Endothelial cell of umbilical vein (primary cell): ENCODE measurements around the gene CDKN3.

ENCODE experiments used
- EZH2 ChIP-seq: IDR thresholded peaks from 2 replicates; pipeline ENCODE4 v1.6.1; 2012; ENCODE audit warnings: borderline replicate concordance, low read depth, mild to moderate bottlenecking, moderate library complexity, low read length, inconsistent platforms; ENCODE audit not compliant: severe bottlenecking
- GATA2 ChIP-seq: IDR thresholded peaks from 2 replicates; pipeline ENCODE4 v1.7.0; 2011; ENCODE audit warnings: low read depth, mild to moderate bottlenecking, moderate library complexity, mixed read lengths, low read length; ENCODE audit not compliant: insufficient read length, insufficient read depth
- MYC ChIP-seq: IDR thresholded peaks from one replicate; pipeline ENCODE4 v1.6.1; 2011; ENCODE audit warnings: mild to moderate bottlenecking, low read depth, low read length
- POLR2A ChIP-seq: IDR thresholded peaks from 2 replicates; pipeline ENCODE4 v1.6.1; 2012; ENCODE audit warnings: low read depth, mild to moderate bottlenecking, control low read depth, low read length
- POLR2AphosphoS5 ChIP-seq: IDR thresholded peaks from 2 replicates; pipeline ENCODE4 v1.6.1; 2012; ENCODE audit warnings: low read depth, mild to moderate bottlenecking, control low read depth, low read length, moderate library complexity; ENCODE audit not compliant: insufficient read depth
- TF ChIP-seq, protein P1 (sequence below), 2 donors: IDR thresholded peaks; 1 replicate in 1 of 2; 2 replicates in 1 of 2; pipeline ENCODE4 v1.5.1; 2011; ENCODE audit warnings: low read length in 2 of 2, mild to moderate bottlenecking in 2 of 2, moderate library complexity in 2 of 2, control low read depth in 1 of 2, inconsistent platforms in 1 of 2, low read depth in 1 of 2; ENCODE audit not compliant: insufficient read depth in 1 of 2; ENCODE audit errors: extremely low read depth in 1 of 2
- TF ChIP-seq, protein P2 (sequence below): IDR thresholded peaks from 2 replicates; pipeline ENCODE4 v1.6.1; 2011; ENCODE audit not compliant: insufficient read depth, insufficient read length

DNA sequence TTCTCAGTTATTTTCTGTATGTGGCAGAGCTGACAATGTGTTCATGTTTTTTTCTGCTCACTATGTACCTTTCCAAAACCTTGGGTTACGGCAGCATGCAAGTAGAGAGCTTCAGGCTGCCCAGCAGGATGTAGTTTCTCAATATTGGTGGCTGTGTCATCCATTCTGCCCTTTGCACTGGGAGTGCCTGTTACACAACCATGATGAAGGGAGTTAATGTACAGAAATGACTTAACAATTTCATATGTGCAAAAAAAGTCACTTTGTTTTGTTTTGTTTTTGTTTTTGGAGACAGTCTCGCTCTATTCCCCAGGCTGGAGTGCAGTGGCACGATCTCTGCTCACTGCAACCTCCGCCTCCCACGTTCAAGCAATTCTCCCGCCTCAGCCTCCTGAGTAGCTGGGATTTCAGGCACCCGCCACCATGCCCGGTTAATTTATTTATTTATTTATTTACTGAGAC, 50.5 kb downstream of the CDKN3 start:
- no peak for TF ChIP-seq EZH2
- TF ChIP-seq, protein P1, sequence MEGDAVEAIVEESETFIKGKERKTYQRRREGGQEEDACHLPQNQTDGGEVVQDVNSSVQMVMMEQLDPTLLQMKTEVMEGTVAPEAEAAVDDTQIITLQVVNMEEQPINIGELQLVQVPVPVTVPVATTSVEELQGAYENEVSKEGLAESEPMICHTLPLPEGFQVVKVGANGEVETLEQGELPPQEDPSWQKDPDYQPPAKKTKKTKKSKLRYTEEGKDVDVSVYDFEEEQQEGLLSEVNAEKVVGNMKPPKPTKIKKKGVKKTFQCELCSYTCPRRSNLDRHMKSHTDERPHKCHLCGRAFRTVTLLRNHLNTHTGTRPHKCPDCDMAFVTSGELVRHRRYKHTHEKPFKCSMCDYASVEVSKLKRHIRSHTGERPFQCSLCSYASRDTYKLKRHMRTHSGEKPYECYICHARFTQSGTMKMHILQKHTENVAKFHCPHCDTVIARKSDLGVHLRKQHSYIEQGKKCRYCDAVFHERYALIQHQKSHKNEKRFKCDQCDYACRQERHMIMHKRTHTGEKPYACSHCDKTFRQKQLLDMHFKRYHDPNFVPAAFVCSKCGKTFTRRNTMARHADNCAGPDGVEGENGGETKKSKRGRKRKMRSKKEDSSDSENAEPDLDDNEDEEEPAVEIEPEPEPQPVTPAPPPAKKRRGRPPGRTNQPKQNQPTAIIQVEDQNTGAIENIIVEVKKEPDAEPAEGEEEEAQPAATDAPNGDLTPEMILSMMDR (IDR thresholded peaks at IDR 0.05; ENCODE audit: extremely low read depth in 1 of 2, insufficient read depth in 1 of 2, low read depth in 1 of 2, low read length in 2 of 2): no peak
- TF ChIP-seq POLR2A: no peak
- no peak for TF ChIP-seq GATA2
- TF ChIP-seq POLR2AphosphoS5: no peak
- no peak for TF ChIP-seq MYC
- TF ChIP-seq, protein P2, sequence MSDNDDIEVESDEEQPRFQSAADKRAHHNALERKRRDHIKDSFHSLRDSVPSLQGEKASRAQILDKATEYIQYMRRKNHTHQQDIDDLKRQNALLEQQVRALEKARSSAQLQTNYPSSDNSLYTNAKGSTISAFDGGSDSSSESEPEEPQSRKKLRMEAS: no peak
